GM23338 (cell line): ENCODE data around the gene UCKL1. TPM values are rescaled to one million over a fixed set of nuclear protein-coding genes. Genes with fewer than 3 reads are reported as not detected.

Experiments
- ATAC-seq: fragments of 200-7000 bp; cut with Tn5 transposase; 3 replicates; pipeline ENCODE4 v1.9.1; 2020
- DNase-seq: peaks from one replicate; pipeline ENCODE4 v3.0.0-alpha.2; 2015; ENCODE audit warnings: low spot score
- H2AFZ ChIP-seq: fragments of 200-600 bp; sonication (generic); 2 replicates; pipeline ENCODE4 v1.8.0; 2016; ENCODE audit warnings: antibody characterized with exemption, mild to moderate bottlenecking, moderate library complexity
- H3F3A ChIP-seq: fragments of 200-600 bp; sonication (generic); replicated peaks from 2 replicates; pipeline ENCODE4 v1.8.0; 2017; ENCODE audit warnings: antibody characterized with exemption, mixed run types, low read depth
- H3K27ac ChIP-seq: fragments of 200-600 bp; sonication (generic); 2 replicates; pipeline ENCODE4 v1.6.1; 2016; ENCODE audit warnings: low read depth
- H3K27me3 ChIP-seq: fragments of 200-600 bp; sonication (generic); 2 replicates; pipeline ENCODE4 v1.8.0; 2016; ENCODE audit warnings: mild to moderate bottlenecking, mixed run types, moderate library complexity; ENCODE audit not compliant: insufficient read depth
- H3K36me3 ChIP-seq: fragments of 200-600 bp; sonication (generic); 2 replicates; pipeline ENCODE4 v1.8.0; 2016; ENCODE audit warnings: mild to moderate bottlenecking; ENCODE audit not compliant: insufficient read depth
- H3K4me1 ChIP-seq: fragments of 200-600 bp; sonication (generic); 2 replicates; pipeline ENCODE4 v1.8.0; 2016; ENCODE audit warnings: mild to moderate bottlenecking, moderate library complexity; ENCODE audit not compliant: insufficient read depth
- H3K4me2 ChIP-seq: fragments of 200-600 bp; sonication (generic); 2 replicates; pipeline ENCODE4 v1.7.1; 2017; ENCODE audit warnings: mixed run types
- H3K4me3 ChIP-seq: fragments of 200-600 bp; sonication (generic); 2 replicates; pipeline ENCODE4 v1.6.1; 2016; ENCODE audit warnings: mixed run types
- H3K79me2 ChIP-seq: fragments of 200-600 bp; sonication (generic); replicated peaks from 2 replicates; pipeline ENCODE4 v1.8.0; 2017; ENCODE audit warnings: mild to moderate bottlenecking; ENCODE audit not compliant: insufficient read depth
- H3K9me2 ChIP-seq: fragments of 200-600 bp; sonication (generic); 2 replicates; pipeline ENCODE4 v1.8.0; 2017; ENCODE audit not compliant: insufficient read depth
- H4K20me1 ChIP-seq: fragments of 200-600 bp; sonication (generic); replicated peaks from 2 replicates; pipeline ENCODE4 v1.8.0; 2017; ENCODE audit warnings: mild to moderate bottlenecking; ENCODE audit not compliant: insufficient read depth
- H3K27ac Mint-ChIP-seq: 2 replicates; pipeline ENCODE4 v1.8.0; 2020; ENCODE audit warnings: inconsistent platforms, mild to moderate bottlenecking, moderate library complexity, mixed read lengths
- H3K27me3 Mint-ChIP-seq: 3 replicates; pipeline ENCODE4 v1.8.0; 2022; ENCODE audit warnings: low read depth, mild to moderate bottlenecking, moderate library complexity, mixed read lengths, inconsistent platforms; ENCODE audit not compliant: insufficient read depth, poor library complexity
- H3K36me3 Mint-ChIP-seq: 3 replicates; pipeline ENCODE4 v1.8.0; 2021; ENCODE audit warnings: low read depth, mild to moderate bottlenecking, inconsistent platforms, moderate library complexity, mixed read lengths
- H3K4me1 Mint-ChIP-seq: 3 replicates; pipeline ENCODE4 v1.8.0; 2020; ENCODE audit warnings: mild to moderate bottlenecking, inconsistent platforms, mixed read lengths
- H3K4me3 Mint-ChIP-seq: 3 replicates; pipeline ENCODE4 v1.8.0; 2021; ENCODE audit warnings: moderate library complexity, mild to moderate bottlenecking, inconsistent platforms, mixed read lengths
- H3K9me3 Mint-ChIP-seq: 3 replicates; pipeline ENCODE4 v1.8.0; 2020; ENCODE audit warnings: moderate library complexity, mild to moderate bottlenecking, inconsistent platforms, mixed read lengths
- CREB1 ChIP-seq: fragments of 250-450 bp; sonication (Bioruptor Pico); IDR thresholded peaks from 2 replicates; pipeline ENCODE4 v1.5.0; 2020; ENCODE audit warnings: low read depth, mild to moderate bottlenecking, moderate library complexity
- EZH2 ChIP-seq: fragments of 200-600 bp; sonication (generic); IDR thresholded peaks from one replicate; pipeline ENCODE4 v1.8.0; 2017; ENCODE audit warnings: antibody characterized with exemption, mild to moderate bottlenecking, low read depth; ENCODE audit not compliant: unreplicated experiment
- EZH2phosphoT487 ChIP-seq: fragments of 200-600 bp; sonication (generic); IDR thresholded peaks from one replicate; pipeline ENCODE4 v1.8.1; 2018; ENCODE audit warnings: antibody characterized with exemption; ENCODE audit not compliant: unreplicated experiment
- JUNB ChIP-seq: IDR thresholded peaks from one replicate; pipeline ENCODE4 v1.6.1; 2016; ENCODE audit warnings: antibody characterized with exemption; ENCODE audit not compliant: unreplicated experiment
- NANOG ChIP-seq: IDR thresholded peaks from 2 replicates; pipeline ENCODE4 v1.6.1; 2016; ENCODE audit warnings: antibody characterized with exemption, borderline replicate concordance
- POLR2AphosphoS5 ChIP-seq: IDR thresholded peaks from 2 replicates; pipeline ENCODE4 v1.6.1; 2016; ENCODE audit warnings: antibody characterized with exemption, low read depth
- STAT1 ChIP-seq: IDR thresholded peaks from one replicate; pipeline ENCODE4 v1.6.1; 2016; ENCODE audit warnings: antibody characterized with exemption; ENCODE audit not compliant: unreplicated experiment
- ZNF331 ChIP-seq: fragments of 250-450 bp; sonication (Bioruptor Pico); IDR thresholded peaks from 2 replicates; pipeline ENCODE4 v1.5.0; 2020; ENCODE audit warnings: low read depth, mild to moderate bottlenecking, moderate library complexity
- polyA plus RNA-seq: library from polyadenylated mRNA; unstranded; fragments of >200 nt; fragmentation: Nextera tagmentation; extraction: Ambion mirVana; gene quantifications from 2 replicates; pipeline ENCODE4 v1.2.1, GENCODE V29; 2016
- total RNA-seq: library from RNA; depleted of rRNA; stranded (reverse); fragments of >200 nt; shearing (Covaris generic); gene quantifications from 2 replicates; pipeline ENCODE4 v1.2.3, GENCODE V29; 2014
- TF ChIP-seq, protein P1 (sequence below): fragments of 250-450 bp; sonication (Bioruptor Pico); IDR thresholded peaks from 2 replicates; pipeline ENCODE4 v1.5.0; 2020; ENCODE audit warnings: mild to moderate bottlenecking, moderate library complexity
- TF ChIP-seq, protein P2 (sequence below), 2 experiments: fragments of 200-600 bp in 1 of 2; sonication (generic) in 1 of 2; conservative IDR thresholded peaks; 2 replicates each; pipeline versions ENCODE4 v1.5.1 to v1.6.1; 2016 to 2017; ENCODE audit warnings: antibody characterized with exemption in 2 of 2, low read depth in 2 of 2, mild to moderate bottlenecking in 2 of 2, moderate library complexity in 1 of 2
- TF ChIP-seq, protein P3 (sequence below): IDR thresholded peaks from 2 replicates; pipeline ENCODE4 v1.6.1; 2016; ENCODE audit warnings: antibody characterized with exemption

The UCKL1 gene
- total and polyA plus RNA-seq, 2 experiments from 2014 or later = 56.8 to 82.5 TPM

DNA sequence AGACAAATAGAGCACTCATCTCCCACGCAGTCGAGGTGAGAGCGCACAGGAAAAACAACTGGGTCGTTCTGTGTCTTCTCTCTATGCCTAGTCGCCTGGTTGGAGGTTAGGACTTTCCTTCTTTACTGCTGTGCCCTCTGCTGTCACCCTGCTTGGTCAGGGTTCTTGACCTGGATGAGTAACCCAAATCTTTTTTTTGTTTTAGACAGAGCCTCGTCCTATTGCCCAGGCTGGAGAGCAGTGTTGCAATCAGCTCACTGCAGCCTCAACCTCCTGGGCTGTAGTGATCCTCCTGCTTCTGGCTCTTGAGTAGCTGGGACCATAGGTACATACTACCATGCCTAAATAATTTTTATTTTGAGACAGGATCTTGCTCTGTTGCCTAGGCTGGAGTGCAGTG, 49.2 kb upstream of the UCKL1 start (continued):
- TF ChIP-seq, protein P1, sequence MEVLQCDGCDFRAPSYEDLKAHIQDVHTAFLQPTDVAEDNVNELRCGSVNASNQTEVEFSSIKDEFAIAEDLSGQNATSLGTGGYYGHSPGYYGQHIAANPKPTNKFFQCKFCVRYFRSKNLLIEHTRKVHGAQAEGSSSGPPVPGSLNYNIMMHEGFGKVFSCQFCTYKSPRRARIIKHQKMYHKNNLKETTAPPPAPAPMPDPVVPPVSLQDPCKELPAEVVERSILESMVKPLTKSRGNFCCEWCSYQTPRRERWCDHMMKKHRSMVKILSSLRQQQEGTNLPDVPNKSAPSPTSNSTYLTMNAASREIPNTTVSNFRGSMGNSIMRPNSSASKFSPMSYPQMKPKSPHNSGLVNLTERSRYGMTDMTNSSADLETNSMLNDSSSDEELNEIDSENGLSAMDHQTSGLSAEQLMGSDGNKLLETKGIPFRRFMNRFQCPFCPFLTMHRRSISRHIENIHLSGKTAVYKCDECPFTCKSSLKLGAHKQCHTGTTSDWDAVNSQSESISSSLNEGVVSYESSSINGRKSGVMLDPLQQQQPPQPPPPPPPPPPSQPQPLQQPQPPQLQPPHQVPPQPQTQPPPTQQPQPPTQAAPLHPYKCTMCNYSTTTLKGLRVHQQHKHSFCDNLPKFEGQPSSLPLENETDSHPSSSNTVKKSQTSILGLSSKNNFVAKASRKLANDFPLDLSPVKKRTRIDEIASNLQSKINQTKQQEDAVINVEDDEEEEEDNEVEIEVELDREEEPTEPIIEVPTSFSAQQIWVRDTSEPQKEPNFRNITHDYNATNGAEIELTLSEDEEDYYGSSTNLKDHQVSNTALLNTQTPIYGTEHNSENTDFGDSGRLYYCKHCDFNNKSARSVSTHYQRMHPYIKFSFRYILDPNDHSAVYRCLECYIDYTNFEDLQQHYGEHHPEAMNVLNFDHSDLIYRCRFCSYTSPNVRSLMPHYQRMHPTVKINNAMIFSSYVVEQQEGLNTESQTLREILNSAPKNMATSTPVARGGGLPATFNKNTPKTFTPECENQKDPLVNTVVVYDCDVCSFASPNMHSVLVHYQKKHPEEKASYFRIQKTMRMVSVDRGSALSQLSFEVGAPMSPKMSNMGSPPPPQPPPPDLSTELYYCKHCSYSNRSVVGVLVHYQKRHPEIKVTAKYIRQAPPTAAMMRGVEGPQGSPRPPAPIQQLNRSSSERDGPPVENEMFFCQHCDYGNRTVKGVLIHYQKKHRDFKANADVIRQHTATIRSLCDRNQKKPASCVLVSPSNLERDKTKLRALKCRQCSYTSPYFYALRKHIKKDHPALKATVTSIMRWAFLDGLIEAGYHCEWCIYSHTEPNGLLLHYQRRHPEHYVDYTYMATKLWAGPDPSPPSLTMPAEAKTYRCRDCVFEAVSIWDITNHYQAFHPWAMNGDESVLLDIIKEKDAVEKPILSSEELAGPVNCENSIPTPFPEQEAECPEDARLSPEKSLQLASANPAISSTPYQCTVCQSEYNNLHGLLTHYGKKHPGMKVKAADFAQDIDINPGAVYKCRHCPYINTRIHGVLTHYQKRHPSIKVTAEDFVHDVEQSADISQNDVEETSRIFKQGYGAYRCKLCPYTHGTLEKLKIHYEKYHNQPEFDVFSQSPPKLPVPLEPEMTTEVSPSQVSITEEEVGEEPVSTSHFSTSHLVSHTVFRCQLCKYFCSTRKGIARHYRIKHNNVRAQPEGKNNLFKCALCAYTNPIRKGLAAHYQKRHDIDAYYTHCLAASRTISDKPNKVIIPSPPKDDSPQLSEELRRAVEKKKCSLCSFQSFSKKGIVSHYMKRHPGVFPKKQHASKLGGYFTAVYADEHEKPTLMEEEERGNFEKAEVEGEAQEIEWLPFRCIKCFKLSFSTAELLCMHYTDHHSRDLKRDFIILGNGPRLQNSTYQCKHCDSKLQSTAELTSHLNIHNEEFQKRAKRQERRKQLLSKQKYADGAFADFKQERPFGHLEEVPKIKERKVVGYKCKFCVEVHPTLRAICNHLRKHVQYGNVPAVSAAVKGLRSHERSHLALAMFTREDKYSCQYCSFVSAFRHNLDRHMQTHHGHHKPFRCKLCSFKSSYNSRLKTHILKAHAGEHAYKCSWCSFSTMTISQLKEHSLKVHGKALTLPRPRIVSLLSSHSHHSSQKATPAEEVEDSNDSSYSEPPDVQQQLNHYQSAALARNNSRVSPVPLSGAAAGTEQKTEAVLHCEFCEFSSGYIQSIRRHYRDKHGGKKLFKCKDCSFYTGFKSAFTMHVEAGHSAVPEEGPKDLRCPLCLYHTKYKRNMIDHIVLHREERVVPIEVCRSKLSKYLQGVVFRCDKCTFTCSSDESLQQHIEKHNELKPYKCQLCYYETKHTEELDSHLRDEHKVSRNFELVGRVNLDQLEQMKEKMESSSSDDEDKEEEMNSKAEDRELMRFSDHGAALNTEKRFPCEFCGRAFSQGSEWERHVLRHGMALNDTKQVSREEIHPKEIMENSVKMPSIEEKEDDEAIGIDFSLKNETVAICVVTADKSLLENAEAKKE = no peak
- TF ChIP-seq STAT1 (no peak), JUNB (no peak), POLR2AphosphoS5 (no peak), NANOG (no peak)

DNA sequence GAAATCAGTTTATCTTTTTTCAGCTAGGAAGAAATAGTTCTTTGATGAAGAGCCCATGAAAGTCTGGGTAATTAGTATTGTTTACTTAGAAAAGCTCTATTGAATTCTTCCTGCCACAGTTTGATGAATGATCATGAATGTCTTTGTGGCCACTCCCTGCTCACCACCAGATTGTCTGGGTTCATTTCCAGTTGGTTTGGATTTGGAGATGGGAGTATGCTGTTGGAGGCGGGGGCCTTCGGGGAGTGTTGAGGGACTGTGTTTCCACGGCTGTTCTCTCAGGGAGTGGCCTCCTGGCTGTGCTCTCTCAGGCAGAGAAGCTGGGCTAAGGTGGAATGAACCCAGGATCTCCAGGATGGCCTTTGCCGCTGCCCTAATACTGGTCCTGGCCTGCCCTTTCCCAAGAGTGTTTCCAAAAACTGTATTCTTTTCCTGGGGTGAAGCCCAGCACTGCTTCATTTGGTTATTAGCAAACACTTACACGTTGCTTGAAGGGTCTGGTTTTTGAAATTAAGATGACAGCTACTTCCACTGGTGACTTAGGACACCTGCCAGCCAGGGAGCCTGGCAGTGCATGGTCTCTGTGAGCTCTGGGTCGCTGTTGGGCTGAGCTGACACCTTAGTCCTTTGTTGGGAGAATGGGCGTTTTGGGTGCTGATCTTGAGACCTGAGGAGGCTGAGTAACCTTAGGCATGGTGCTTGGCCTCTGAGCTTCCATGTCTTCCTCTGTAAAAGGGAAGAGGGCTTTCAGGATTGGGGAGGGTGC, 47.9 kb upstream of the UCKL1 start:
- H3K4me2 ChIP-seq = no peak overlapping the region
- H3F3A ChIP-seq = 0 out of 2 replicates have a peak, but pooled peaks cover 6% of the 10 kb centered on the region
- no peak overlapping the region for H3K4me3 ChIP-seq
- H3K27ac ChIP-seq = no peak overlapping the region
- DNase-seq = no peak
- no peaks in the 10 kb centered on the region for H3K9me2 ChIP-seq
- H4K20me1 ChIP-seq = peaks cover 11% of the 10 kb centered on the region
- no peak overlapping the region for H2AFZ ChIP-seq
- Mint-ChIP-seq H3K4me1 (no peaks in the 10 kb centered on the region), H3K27me3 (no peaks in the 10 kb centered on the region), H3K36me3 (peaks cover 75% of the 10 kb centered on the region), H3K27ac (no peak overlapping the region), H3K4me3 (no peak overlapping the region), H3K9me3 (no peaks in the 10 kb centered on the region)
- TF ChIP-seq CREB1 (no peak), ZNF331 (CRISPR knock-in tag) (no peak), EZH2 (no peak), EZH2phosphoT487 (no peak), STAT1 (no peak)
- TF ChIP-seq, protein P2, sequence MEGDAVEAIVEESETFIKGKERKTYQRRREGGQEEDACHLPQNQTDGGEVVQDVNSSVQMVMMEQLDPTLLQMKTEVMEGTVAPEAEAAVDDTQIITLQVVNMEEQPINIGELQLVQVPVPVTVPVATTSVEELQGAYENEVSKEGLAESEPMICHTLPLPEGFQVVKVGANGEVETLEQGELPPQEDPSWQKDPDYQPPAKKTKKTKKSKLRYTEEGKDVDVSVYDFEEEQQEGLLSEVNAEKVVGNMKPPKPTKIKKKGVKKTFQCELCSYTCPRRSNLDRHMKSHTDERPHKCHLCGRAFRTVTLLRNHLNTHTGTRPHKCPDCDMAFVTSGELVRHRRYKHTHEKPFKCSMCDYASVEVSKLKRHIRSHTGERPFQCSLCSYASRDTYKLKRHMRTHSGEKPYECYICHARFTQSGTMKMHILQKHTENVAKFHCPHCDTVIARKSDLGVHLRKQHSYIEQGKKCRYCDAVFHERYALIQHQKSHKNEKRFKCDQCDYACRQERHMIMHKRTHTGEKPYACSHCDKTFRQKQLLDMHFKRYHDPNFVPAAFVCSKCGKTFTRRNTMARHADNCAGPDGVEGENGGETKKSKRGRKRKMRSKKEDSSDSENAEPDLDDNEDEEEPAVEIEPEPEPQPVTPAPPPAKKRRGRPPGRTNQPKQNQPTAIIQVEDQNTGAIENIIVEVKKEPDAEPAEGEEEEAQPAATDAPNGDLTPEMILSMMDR (conservative IDR thresholded peaks at IDR 0.05; ENCODE audit: low read depth in 2 of 2) = no peak
- TF ChIP-seq, protein P3, sequence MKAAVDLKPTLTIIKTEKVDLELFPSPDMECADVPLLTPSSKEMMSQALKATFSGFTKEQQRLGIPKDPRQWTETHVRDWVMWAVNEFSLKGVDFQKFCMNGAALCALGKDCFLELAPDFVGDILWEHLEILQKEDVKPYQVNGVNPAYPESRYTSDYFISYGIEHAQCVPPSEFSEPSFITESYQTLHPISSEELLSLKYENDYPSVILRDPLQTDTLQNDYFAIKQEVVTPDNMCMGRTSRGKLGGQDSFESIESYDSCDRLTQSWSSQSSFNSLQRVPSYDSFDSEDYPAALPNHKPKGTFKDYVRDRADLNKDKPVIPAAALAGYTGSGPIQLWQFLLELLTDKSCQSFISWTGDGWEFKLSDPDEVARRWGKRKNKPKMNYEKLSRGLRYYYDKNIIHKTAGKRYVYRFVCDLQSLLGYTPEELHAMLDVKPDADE = no peak
- H3K27me3 ChIP-seq = no peaks in the 10 kb centered on the region
- no peak for ATAC-seq
- H3K4me1 ChIP-seq = no peaks in the 10 kb centered on the region
- peaks cover 40% of the 10 kb centered on the region for H3K36me3 ChIP-seq
- H3K79me2 ChIP-seq = peaks cover 15% of the 10 kb centered on the region
